OCI-LY3 (cell line): Measurements from ENCODE around the gene RBPJL.

ENCODE experiments used
- CTCF ChIP-seq: fragments of 200-600, 300-600 bp; sonication (generic); IDR thresholded peaks from 2 replicates; pipeline ENCODE4 v1.5.1; 2014; ENCODE audit warnings: antibody characterized with exemption, low read length, low read depth
- EZH2phosphoT487 ChIP-seq: fragments of 200-600 bp; shearing (Covaris generic); IDR thresholded peaks from 2 replicates; pipeline ENCODE4 v1.6.1; 2018; ENCODE audit warnings: antibody characterized with exemption, mixed run types, low read depth

DNA sequence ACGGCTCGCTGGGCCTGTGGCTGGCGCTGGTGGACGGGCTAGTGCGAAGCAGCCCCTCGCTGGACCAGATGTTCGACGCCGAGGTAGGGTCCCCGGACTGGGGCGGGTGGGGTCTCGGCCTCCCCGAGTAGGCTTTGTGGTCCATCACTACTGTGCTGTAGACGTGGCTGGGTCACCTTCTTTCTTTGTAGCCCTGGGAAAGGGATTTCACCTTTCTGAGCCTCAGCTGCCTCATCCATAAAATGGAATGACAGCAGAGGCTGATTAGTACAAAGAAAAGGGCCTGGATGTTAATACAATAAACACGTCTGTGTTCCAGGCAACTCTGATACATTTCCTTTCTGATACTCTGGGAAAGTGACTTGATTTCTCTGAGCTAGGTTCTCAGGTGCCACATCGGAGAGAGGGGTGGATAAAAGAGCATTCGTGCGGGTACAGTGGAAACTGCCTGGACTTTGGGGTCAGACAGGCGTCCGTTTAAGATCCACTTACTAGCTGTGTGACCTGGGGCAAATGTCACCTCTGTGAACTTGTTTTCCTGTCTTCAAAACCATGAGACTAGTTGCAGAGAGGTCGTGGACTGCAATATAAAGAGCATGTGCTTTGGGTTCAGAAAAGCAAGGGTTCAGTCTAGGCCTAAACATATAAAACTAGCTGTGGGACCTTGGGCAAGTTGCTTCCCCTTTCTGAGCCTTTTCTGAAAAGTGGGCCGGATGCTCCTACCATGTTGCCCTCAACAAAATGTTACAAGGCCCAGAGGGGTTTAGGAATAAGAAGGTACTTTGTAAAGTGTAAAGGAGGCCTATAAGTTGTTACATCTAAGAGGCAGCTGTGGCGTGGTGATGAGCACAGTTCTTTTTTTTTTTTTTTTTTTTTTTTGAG, 57.2 kb downstream of the RBPJL start:
- TF ChIP-seq CTCF (no peak), EZH2phosphoT487 (no peak)
